ENCODE results near the gene NME1. TPM values are rescaled to one million over a fixed set of nuclear protein-coding genes. Genes with fewer than 3 reads are reported as not detected.

The NME1 gene
- polyA plus RNA-seq, 2 of the 4 experiments (the other 2 are of a cell fraction): 542 to 782 TPM

DNA sequence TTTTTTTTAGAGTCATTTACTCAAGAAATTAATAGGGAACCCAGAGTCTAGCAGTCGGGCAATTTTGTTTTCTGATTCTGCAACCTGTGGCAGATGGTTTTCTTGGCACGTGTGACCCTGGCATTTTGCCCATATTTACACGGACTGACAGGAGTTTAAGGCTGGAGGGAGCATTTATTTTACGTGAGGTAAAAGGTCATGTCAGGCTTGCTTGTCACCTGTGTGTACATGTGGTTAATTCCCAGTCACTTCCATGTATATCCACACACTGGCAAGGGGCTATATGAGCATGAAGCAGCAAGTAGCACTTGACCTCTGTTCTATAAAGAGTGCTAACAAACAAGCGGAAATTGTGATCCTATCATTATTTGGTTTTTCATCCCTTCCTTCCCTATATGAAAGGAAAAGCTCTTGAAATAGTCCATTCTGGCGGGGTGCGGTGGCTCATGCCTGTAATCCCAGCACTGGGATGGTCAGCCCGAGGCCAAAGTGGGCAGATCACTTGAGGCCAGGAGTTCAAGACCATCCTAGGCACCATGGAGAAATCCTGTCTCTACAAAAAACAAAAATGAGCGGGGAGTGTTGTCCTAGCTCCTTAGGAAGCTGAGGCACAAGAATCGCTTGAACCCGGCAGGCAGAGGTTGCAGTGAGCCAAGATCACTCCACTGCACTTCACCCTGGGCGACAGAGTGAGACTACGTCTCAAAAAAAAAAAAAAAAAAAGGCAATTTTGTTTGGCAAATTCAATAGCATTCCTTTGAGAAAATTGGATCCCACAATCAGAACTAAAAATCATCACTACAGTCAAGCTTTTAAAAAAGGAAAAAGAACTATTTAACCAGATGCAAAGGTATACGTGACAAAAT lies 34.8 kb upstream of the NME1 start:
- WGBS (ENCODE audit: missing lambda C conversion rate): 65% methylated on average over 14 of the region's 14 CpGs
- DNase-seq (ENCODE audit: low read depth in 1 of 2, low spot score in 1 of 2) (peak in 1 of 2 experiments; percentile 45), FAIRE-seq (no peak), ATAC-seq (no peak)
- ChIA-PET POLR2A (interaction anchor here (4.2 kb wide), 1 partner anchor 252 kb away, joined by 30 read pairs; the partner anchor contains the start of gene TOB1), CTCF (interaction anchor here (0.6 to 4.6 kb wide), 15 partner anchors 8 to 336 kb away, joined by 3 to 33 read pairs (median 4); partner anchors contain the start of genes NME1 and NME2)
- no peak for TF ChIP-seq CHD2 (IDR thresholded peaks at IDR 0.05; ENCODE audit: low read length, partially characterized antibody)
- peak; percentile 71 for TF ChIP-seq BHLHE40 (IDR thresholded peaks at IDR 0.05; ENCODE audit: low read depth, low read length)
- H3K4me2 ChIP-seq: peak overlapping the region; percentile 80
- no peak overlapping the region for H3K27ac ChIP-seq
- H3K9me3 ChIP-seq: no peaks in the 10 kb centered on the region
- H3K4me1 ChIP-seq: peaks cover 31% of the 10 kb centered on the region
- H3K4me3 ChIP-seq: peak overlapping the region; percentile 77

DNA sequence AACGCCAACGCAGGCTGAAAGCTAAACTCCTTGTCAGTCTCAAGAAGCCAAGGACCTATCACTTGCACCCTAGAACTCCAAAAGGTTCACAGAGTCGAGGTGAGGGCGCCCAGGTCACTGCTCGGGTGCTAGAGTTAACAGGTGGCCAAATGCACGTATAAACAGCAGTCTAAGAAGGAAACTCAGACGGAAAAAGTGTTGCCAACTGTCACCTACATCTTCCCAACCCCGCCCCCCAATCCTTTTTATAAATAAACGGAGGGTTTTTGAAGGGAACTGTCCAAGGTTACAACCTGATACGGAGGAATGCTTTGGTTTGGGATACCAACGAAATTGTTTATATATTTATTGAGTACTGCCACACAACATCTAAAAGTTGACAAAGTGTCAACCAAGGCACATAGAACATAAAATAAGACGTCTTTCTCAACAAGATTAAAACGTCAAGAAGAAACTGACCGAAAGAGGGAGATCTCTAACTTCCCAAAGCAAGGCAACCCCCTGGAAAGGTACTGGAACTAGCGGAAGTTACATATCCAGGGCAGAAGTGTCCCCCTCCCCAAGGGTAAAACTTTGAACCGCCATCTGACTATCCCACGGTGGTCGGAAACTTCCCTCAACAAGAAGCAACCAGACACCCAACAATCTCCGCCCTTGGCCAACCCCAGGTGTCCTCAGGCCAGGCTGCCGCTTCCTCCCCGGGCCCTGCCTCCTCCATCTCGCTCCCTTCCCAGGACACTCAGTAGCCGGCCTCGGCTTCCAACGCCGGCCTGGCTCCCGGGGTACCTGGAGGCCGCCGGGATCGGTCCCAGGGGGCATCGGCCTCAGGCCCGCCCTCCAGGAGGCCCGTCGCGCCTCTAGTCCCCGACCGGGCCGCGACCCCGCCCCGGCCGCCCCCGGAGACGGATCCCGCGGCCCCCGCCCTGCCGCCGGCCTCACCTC lies 33.7 kb upstream of the NME1 start:
- ChIA-PET CTCF (interaction anchor here (0.6 to 12.1 kb wide), 20 partner anchors 9 to 416 kb away, joined by 3 to 119 read pairs (median 4); partner anchors contain the start of genes NME1 and NME2), POLR2A (interaction anchor here (0.6 to 4.2 kb wide), 13 partner anchors 10 to 254 kb away, joined by 3 to 41 read pairs (median 6); partner anchors contain the start of genes MBTD1, NME1, NME2 and TOB1)
- peak overlapping the region; percentile 80 for H3K4me2 ChIP-seq
- peak; percentile 50 to 80 for DNase-seq (ENCODE audit: low read depth in 1 of 2, low spot score in 1 of 2)
- H3K4me3 ChIP-seq: peak overlapping the region; percentile 77
- H3K9me3 ChIP-seq: no peaks in the 10 kb centered on the region
- FAIRE-seq: no peak
- H3K4me1 ChIP-seq: peaks cover 33% of the 10 kb centered on the region
- WGBS (ENCODE audit: missing lambda C conversion rate): 5% methylated on average over 45 of the region's 49 CpGs
- H3K27ac ChIP-seq: peak overlapping the region; percentile 90 to 91
- ATAC-seq: peak; percentile 45 to 52
- TF ChIP-seq, protein P1, sequence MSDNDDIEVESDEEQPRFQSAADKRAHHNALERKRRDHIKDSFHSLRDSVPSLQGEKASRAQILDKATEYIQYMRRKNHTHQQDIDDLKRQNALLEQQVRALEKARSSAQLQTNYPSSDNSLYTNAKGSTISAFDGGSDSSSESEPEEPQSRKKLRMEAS (IDR thresholded peaks at IDR 0.05): no peak
- peak; percentile 42 for TF ChIP-seq SMC3 (IDR thresholded peaks at IDR 0.05)
- no peak for TF ChIP-seq ESRRA (IDR thresholded peaks at IDR 0.05; ENCODE audit: borderline replicate concordance, low read length)
- no peak for TF ChIP-seq EHF (CRISPR knock-in tag; IDR thresholded peaks at IDR 0.05)
- TF ChIP-seq POLR2AphosphoS2 (conservative IDR thresholded peaks at IDR 0.05; ENCODE audit: low read length): no peak
- no peak for TF ChIP-seq ZFP36 (IDR thresholded peaks at IDR 0.05; ENCODE audit: borderline replicate concordance, partially characterized antibody)
- TF ChIP-seq, protein P2, sequence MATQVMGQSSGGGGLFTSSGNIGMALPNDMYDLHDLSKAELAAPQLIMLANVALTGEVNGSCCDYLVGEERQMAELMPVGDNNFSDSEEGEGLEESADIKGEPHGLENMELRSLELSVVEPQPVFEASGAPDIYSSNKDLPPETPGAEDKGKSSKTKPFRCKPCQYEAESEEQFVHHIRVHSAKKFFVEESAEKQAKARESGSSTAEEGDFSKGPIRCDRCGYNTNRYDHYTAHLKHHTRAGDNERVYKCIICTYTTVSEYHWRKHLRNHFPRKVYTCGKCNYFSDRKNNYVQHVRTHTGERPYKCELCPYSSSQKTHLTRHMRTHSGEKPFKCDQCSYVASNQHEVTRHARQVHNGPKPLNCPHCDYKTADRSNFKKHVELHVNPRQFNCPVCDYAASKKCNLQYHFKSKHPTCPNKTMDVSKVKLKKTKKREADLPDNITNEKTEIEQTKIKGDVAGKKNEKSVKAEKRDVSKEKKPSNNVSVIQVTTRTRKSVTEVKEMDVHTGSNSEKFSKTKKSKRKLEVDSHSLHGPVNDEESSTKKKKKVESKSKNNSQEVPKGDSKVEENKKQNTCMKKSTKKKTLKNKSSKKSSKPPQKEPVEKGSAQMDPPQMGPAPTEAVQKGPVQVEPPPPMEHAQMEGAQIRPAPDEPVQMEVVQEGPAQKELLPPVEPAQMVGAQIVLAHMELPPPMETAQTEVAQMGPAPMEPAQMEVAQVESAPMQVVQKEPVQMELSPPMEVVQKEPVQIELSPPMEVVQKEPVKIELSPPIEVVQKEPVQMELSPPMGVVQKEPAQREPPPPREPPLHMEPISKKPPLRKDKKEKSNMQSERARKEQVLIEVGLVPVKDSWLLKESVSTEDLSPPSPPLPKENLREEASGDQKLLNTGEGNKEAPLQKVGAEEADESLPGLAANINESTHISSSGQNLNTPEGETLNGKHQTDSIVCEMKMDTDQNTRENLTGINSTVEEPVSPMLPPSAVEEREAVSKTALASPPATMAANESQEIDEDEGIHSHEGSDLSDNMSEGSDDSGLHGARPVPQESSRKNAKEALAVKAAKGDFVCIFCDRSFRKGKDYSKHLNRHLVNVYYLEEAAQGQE (IDR thresholded peaks at IDR 0.05): peak; percentile 79
- TF ChIP-seq ZC3H11A (IDR thresholded peaks at IDR 0.05): no peak
- no peak for TF ChIP-seq CHD2 (IDR thresholded peaks at IDR 0.05; ENCODE audit: low read length, partially characterized antibody)
- TF ChIP-seq FOSB (CRISPR knock-in tag; IDR thresholded peaks at IDR 0.05): no peak
- TF ChIP-seq HOXB5 (CRISPR knock-in tag; IDR thresholded peaks at IDR 0.05): no peak
- no peak for TF ChIP-seq JUNB (IDR thresholded peaks at IDR 0.05)
- TF ChIP-seq HEYL (CRISPR knock-in tag; IDR thresholded peaks at IDR 0.05): no peak
- TF ChIP-seq, protein P3, sequence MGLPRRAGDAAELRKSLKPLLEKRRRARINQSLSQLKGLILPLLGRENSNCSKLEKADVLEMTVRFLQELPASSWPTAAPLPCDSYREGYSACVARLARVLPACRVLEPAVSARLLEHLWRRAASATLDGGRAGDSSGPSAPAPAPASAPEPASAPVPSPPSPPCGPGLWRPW (IDR thresholded peaks at IDR 0.05): no peak
- TF ChIP-seq, protein P4, sequence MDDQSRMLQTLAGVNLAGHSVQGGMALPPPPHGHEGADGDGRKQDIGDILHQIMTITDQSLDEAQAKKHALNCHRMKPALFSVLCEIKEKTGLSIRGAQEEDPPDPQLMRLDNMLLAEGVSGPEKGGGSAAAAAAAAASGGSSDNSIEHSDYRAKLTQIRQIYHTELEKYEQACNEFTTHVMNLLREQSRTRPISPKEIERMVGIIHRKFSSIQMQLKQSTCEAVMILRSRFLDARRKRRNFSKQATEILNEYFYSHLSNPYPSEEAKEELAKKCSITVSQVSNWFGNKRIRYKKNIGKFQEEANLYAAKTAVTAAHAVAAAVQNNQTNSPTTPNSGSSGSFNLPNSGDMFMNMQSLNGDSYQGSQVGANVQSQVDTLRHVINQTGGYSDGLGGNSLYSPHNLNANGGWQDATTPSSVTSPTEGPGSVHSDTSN (IDR thresholded peaks at IDR 0.05): no peak
- TF ChIP-seq NPAS2 (CRISPR knock-in tag; IDR thresholded peaks at IDR 0.05; ENCODE audit: borderline replicate concordance): no peak
- TF ChIP-seq RAD21 (conservative IDR thresholded peaks at IDR 0.05 in 1 of 2, IDR thresholded peaks at IDR 0.05 in 1 of 2): peak; percentile 66 to 71
- no peak for TF ChIP-seq GATA3 (IDR thresholded peaks at IDR 0.05; ENCODE audit: borderline replicate concordance)
- TF ChIP-seq CBX8 (IDR thresholded peaks at IDR 0.05): no peak
- TF ChIP-seq JUN (IDR thresholded peaks at IDR 0.05): peak in 1 of 2 experiments; percentile 15; a peak in 1 of 5 replicates
- TF ChIP-seq, protein P5, sequence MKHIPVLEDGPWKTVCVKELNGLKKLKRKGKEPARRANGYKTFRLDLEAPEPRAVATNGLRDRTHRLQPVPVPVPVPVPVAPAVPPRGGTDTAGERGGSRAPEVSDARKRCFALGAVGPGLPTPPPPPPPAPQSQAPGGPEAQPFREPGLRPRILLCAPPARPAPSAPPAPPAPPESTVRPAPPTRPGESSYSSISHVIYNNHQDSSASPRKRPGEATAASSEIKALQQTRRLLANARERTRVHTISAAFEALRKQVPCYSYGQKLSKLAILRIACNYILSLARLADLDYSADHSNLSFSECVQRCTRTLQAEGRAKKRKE (CRISPR knock-in tag; IDR thresholded peaks at IDR 0.05; ENCODE audit: low read depth): no peak
- no peak for TF ChIP-seq FOSL2 (IDR thresholded peaks at IDR 0.05)
- TF ChIP-seq FOSL2 (CRISPR knock-in tag; IDR thresholded peaks at IDR 0.05): no peak
- no peak for TF ChIP-seq RNF2 (IDR thresholded peaks at IDR 0.05; ENCODE audit: borderline replicate concordance, low read depth)
- TF ChIP-seq KDM5A (IDR thresholded peaks at IDR 0.05): peak; percentile 65
- TF ChIP-seq HOXA7 (CRISPR knock-in tag; IDR thresholded peaks at IDR 0.05): no peak
